ENCODE results near the gene TTC33. TPM values are rescaled to one million over a fixed set of nuclear protein-coding genes. Genes with fewer than 3 reads are reported as not detected.
"Not testable (repeated sequence)": the region's sequence is repeated elsewhere in the genome, so short reads cannot be mapped to it uniquely, and the experiment has no call there.

TTC33 gene
- polyA plus RNA-seq, 4 donors, result 31.5 to 43.9 (median 34.2) TPM

DNA sequence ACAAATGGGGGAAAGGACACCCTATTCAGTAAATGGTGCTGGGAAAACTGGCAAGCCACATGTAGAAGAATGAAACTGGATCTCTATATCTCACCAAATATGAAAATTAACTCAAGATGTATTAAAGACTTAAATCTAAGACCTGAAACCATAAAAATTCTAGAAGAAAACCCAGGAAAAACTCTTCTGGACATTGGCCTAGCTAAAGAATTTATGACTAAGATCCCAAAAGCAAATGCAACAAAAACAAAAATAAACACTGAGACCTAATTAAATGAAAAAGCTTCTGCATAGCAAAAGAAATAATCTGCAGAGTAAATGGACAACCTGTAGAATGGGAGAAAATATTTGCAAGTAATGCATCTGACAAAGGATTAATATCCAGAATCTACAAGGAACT, 99.7 kb downstream of the TTC33 start:
- not testable (repeated sequence) for DNase-seq (ENCODE audit: low read depth in 4 of 4, low spot score in 2 of 4)

DNA sequence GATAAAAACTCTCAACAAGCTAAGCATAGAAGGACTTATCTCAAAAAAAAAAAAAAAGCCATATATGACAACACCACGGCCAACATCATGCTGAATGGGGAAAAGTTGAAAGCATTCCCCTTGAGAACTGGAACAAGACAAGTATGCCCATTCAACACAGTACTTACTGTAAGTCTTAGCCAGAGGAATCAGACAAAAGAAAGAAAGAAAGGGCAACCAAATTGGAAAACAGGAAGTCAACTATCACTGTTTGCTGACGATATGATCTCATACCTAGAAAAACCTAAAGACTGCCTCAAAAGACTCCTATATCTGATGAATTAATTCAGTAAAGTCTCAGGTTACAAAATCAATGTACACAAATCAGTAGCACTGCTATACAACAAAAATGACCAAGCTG, 100.6 kb downstream of the TTC33 start:
- no peak for DNase-seq (ENCODE audit: low read depth in 4 of 4, low spot score in 2 of 4)

DNA sequence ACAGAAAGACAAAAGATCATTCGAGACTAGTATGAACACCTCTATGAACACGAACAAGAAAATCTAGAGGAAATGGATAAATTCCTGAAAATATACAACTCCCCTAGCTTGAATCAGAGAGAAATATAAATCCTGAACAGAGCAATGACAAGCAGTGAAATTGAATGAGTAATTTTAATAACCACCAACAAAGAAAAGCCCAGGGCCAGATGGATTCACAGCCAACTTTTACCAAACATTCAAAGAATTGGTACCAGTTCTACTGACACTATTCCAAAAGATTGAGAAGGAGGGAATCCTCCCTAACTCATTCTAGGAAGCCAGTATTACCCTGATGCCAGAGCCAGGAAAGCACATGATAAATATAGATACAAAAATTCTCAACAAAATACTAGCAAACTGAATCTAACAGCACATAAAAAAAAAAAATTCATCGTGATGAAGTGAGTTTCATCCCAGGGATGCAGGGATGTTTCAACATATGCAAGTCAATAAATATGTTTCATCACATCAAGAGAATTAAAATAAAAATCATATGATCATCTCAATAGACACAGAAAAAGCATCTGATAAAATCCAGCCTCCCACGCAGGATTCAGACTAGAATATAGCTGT, 101.3 kb downstream of the TTC33 start:
- no peak for DNase-seq (ENCODE audit: low read depth in 4 of 4, low spot score in 2 of 4)

DNA sequence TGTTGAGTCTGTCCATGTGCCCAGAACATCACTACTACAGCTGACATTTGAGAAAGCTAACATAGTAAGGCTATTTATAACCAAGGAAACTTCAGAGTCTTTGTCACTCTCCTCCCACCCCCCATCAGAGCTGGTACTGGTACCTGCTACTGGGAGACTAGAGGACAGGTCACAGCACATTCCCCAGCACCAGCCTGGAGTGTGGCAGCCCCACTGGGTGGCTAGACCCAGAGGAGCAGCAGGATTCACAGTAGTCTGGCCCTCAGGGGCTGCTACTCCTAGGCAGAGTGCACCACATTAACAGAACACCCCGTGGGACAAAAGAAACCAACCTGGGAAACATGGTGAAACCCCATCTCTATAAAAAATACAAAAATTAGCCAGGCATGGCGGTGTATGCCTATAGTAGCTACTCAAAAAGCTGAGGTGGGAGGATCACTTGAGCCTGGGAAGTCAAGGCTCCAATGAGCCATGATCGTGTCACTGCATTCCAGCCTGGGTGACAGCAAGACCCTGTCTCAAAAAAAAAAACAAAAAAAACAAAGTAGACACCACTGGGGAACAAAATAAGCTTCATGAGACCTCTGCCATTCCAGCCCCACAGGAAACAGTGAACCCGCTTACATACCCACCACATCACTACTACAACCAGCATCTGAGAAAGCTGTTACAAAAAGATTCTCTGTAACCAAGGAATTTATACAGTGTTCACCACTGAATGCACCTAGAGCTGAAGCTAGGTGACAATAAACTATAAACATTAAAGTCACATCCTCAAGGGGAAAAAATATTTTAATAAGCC, 102.3 kb downstream of the TTC33 start:
- no peak for DNase-seq (ENCODE audit: low read depth in 4 of 4, low spot score in 2 of 4)

DNA sequence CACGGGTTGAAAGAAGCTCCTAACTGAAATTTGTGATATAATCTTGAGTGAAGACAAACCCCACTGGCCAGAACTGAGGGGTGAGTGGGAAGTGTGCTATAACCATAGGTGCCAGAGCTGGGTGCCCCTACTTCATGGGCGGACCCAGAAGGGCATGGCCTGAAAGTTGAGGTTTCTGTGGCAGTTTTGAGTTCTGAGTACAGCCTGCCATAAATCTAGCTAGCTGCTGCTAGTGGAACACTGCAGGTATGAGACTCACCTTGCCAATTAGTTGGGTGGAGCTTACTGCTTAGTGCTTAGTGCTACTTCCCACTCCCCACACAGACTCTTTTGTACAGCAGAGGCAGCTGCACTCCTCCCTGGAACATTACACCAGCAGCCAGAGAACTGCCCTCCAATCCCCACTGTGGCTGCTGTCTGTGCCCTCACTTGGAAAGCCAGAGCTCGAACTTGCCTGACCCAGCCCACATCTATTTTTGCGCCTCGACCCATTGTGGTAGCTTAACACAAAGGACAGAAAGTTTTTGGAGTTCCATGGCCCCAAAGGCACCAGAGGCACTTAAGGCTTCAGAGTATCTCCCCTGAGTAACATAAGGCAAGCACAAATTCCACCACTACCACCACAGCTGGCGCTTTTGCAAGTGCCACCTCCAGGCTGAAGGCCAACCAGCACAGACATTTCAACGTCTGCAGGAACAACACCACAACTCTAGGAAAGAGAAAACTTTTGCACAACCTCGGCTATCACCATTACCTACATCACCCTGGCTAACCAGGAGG, 103.1 kb downstream of the TTC33 start:
- no peak for DNase-seq (ENCODE audit: low read depth in 4 of 4, low spot score in 2 of 4)

DNA sequence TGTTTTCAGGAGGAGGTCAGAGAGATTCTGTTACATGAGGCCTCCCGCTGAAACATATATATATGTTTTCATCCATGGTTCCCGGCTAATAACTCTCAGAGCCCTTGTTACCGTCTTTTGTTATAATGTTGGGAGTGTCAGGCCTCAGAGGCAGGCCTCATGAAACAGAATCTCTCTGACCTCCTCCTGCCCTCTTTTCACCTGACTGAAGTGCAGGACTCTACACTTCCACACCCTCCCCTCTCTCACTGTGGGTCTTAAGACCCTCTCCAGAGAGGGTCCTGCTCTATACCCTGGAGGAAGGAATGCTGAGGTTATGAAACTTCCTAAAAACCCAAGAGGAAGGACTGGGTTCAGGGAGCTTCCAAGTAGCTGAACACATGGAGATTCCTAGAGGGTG, 104.6 kb downstream of the TTC33 start:
- no peak for DNase-seq (ENCODE audit: low read depth in 4 of 4, low spot score in 2 of 4)

DNA sequence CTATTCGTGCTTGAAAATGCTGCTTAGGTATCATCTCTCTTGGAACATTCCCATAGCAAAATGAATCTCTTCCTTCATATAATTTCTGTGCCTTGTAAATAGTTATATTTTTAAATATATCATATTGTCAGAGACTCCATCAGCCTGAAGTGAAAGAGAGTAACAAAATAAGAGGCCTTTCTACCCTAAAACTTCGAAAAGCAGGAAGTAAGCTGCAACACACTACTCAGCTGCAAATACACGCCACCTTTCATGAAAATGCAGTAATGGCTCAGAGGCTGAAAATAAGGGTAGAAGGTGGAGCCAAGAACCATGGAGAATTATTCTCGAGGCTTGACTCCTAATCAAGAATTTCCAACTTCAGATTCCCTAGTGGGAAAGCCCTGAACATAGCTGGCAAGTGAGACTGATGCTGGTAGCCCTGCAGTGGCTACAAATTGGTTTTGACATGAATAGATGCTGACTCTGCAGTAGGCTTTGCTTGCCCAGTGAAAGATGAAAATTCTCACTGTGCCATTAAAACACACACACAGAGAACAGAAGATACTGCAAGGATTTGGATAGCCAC, 106.2 kb downstream of the TTC33 start:
- no peak for DNase-seq (ENCODE audit: low read depth in 4 of 4, low spot score in 2 of 4)

DNA sequence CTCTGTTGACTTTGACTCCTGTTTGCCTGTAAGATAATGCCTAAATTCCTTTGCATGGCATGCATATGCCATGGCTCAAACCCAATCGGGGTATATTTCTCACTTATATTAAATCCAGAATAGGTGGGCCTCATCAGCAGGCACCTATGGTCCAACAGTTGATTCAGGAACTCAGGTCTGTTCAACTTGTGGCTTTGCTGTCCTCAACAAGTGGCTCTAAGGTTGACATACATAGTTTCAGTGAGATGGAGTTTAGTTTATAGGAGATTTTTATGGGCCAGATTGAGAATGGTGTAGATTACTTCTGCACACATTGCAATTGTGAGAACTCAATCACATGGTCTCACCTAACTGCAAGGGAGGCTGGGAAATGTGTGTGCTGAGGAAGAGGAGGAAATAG, 107.6 kb downstream of the TTC33 start:
- no peak for DNase-seq (ENCODE audit: low read depth in 4 of 4, low spot score in 2 of 4)

DNA sequence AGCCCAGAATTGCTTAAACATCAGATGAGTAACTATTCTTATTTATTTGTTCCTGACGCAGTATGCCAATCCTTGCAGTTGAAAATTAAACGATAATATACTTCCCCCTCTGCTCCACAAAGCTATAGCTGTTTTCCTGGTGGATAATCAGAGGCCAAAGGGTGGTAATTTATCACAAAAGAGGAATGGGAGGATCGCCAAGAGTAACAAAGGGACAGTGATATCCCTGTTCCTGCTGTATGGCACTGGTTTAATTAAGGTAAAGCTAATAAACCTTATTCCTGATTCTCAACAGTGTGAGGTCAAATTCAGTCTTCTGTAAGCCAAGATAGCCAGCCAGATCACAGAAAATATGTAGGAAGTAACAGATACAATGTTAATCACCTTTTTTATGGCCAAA, 109.5 kb downstream of the TTC33 start:
- DNase-seq (ENCODE audit: low read depth in 4 of 4, low spot score in 2 of 4), result peak in 1 of 4 donors; percentile 43

DNA sequence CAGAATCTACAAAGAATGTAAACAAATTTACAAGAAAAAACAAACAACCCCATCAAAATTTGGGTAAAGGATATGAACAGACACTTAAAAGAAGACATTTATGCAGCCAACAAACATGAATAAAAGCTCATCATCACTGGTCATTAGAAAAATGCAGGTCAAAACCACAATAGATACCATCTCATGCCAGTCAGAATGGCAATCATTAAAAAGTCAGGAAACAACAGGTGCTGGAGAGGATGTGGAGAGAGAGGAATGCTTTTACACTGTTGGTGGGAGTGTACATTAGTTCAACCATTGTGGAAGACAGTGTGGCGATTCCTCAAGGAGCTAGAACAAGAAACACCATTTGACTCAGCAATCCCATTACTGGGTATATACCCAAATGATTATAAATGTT, 116.2 kb downstream of the TTC33 start:
- DNase-seq (ENCODE audit: low read depth in 4 of 4, low spot score in 2 of 4), result not testable (repeated sequence)

DNA sequence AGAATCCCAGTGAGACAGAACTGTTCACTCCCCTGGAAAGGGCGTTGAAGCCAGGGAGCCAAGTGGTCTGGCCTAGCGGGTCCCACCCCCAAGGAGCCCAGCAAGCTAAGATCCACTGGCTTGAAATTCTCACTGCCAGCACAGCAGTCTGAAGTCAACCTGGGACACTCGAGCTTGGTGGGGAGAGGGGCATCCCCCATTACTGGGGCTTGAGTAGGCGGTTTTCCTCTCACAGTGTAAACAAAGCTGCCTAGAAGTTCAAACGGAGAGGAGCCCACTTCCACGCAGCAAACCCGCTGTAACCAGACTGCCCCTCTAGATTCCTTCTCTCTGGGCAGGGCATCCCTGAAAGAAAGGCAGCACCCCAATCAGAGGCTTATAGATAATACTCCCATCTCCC, 121.2 kb downstream of the TTC33 start:
- no peak for DNase-seq (ENCODE audit: low read depth in 4 of 4, low spot score in 2 of 4)

DNA sequence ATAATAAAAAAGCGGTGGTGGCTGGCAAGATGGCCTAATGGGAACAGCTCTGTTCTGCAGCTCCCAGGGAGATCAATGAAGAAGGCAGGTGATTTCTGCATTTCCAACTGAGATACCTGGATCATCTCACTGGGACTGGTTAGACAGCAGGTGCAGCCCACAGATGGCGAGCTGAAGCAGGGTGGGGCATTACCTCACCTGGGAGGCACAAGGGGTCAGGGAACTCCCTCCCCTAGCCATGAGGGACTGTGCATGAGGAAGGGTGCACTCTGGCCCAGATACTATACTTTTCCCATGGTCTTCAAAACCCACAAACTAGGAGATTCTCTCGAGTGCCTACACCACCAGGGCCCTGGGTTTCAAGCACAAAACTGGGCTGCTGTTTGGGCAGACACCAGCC, 121.6 kb downstream of the TTC33 start:
- no peak for DNase-seq (ENCODE audit: low read depth in 4 of 4, low spot score in 2 of 4)

DNA sequence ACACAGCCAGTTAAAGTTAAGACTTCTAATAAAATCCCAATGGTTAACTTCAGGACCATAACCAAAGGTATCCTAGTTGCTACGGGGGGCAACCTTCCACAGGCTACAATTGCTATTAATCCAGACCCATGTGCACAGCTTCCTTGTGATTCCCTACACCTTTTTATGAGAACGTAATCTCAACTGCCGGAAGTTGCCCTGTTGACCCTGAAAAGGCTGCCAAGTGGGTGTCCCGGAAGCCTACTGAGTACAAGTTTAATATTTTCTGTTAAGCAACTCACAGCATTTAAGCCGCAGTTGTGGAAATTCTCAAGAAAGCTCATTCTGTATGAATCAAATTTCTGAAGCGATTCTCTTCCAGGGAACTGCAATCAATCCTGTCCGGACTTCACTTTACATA, 124.5 kb downstream of the TTC33 start:
- DNase-seq (ENCODE audit: low read depth in 4 of 4, low spot score in 2 of 4), result no peak

DNA sequence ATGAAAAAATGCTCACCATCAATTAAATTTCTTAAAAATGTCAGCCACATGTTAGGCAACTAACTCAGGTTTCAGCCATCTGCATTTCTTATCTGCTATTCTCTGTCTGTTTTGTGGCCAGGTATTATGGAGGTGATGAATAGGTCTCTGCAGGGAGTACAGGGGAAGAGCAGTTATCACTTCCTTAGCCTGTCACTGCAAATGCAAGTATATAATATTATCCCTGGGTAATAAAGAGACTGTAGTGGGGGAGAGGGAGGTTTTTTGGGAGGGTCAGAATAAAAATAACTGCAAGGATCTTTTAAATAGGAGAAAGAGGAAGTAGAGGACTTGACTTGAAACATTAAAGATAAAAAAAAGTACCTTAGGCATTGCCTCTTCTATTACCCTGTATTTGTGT, 125.6 kb downstream of the TTC33 start:
- no peak for DNase-seq (ENCODE audit: low read depth in 4 of 4, low spot score in 2 of 4)

DNA sequence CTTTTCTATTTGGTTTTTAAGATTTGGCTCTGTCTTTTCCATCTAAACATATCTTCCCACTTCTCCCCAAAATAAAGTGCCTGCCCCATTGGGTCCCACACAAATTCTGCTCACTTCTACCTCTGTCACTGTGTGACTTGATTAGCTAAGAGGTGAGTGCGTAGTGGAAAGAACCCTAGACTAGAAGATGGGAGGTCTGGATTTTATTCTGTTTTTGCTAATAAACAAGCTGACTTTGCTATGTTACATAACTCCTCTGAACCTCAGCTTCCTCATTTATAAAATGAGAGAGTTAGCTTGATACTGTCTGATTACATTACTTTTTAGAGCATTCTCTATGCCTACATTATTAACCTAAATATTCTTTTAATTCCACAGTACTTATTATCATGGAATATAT, 127.4 kb downstream of the TTC33 start:
- DNase-seq (ENCODE audit: low read depth in 4 of 4, low spot score in 2 of 4), result no peak

DNA sequence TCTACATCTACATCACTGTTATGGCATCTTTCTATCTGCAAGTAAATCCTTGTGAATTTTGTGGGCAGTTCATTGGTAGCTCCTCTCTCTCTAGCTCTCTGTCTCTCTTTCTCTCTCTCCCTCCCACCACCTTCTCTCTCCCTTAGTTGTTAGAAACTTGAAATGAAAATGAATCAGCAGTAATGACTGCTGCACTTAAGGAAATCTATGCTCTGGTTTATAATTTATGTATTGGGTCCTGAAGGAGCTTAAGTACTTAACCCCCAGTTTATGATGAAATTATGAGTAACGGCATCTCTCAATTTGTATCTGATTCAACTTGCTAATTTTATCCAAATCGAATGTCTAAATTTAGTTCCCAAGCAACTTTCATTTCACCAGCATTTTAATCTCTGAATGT, 128.1 kb downstream of the TTC33 start:
- no peak for DNase-seq (ENCODE audit: low read depth in 4 of 4, low spot score in 2 of 4)

DNA sequence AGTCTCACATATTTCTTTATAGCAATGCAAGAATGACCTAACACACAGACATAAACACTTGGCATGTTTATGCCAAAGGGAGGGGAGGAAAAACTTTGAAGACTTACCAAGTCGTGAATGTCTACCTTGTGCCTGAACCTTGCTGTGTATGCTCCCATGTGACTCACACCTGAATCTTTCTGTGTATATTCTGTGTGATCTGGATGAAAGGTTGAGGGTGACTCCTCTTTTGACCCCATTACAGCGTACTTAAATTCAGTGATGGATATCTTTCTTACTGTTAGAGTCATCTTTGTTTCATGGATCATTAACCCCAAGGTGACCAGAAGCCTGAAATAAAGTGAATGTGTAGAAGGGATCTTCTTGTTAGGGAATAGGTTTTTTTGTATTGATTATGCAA, 129.0 kb downstream of the TTC33 start:
- no peak for DNase-seq (ENCODE audit: low read depth in 4 of 4, low spot score in 2 of 4)

DNA sequence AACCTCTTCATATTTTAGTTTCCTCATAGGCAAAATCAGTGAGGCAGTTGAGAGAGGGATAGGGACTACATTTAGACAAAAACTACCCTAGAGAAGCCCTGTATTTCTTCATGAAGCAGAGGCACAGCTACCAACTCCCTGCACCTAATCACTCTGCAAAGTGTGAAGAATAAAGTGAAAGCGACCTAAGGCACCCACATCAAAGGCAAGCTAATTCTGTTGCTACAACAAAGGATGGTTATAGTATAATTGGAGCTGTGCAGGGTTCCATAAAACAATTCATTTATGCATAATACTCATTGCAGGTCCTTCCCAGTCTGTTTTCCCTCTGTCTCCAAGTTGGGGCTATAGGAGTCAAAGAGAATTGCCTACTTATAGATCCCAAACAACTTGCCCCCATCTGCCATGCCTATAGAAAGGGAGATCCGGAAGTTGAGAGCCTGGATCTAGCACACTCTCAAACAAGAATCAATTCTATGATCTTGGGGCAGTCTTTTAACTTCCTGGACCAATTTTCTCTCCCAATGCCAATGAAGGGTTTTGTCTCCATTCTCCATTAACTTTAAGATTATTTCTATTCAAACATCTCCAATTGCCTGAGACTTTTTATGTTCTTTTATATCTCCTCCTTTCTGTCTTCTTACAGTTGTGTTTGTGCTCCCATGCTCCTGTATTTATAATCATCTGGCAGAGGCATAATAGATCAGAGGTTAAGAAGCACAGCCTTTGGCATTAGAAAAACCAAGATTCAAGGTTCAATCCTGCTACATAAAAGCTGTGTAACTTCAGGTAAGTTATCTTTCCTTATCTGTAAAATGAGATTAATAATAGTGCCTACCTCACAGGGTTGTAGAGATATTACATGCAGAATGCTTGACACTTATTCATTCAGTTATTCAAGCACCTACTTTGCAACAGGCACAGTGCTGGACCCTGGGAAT, 132.0 kb downstream of the TTC33 start:
- no peak for DNase-seq (ENCODE audit: low read depth in 4 of 4, low spot score in 2 of 4)

DNA sequence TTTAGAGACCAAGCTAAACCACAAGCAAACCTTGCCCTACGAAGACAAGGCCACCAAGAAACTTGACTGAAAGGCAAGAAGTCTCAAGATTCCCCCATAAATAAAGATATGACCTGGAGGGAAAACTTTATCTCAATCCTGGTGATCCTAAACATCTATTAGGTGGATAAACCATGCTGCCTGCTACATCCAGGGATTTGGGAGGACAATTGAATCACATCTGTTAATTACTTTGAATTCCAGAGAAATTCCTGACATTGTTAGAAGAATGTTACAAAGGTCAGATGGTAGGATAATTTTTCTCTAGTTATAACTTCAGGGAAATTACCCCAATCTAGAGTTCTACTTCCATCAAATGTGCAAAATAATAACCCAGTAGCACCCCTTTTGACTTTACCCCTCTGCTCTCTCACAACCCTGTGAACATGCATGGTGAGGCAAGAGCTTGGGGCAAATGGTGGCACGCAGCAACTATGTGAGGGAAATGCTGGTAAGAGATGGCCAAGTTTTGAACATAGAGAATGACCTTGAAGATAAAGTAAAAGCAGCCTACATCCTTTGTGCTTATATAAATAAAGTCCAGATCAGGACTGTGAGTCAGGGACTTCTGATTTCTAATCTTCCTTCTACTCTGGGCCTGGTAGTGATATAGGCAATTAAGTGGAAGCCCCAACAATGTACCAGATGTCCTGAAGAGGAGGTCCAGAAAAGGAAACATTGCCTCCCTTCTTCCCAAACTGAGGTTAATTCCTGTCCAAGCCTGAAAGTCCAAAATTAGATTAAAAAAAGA, 133.1 kb downstream of the TTC33 start:
- DNase-seq (ENCODE audit: low read depth in 4 of 4, low spot score in 2 of 4), result no peak
